Esophagus mucosa (tissue), 1 donor: Measurements from ENCODE around the gene ALDH1B1. TPM values are rescaled to one million over a fixed set of nuclear protein-coding genes. Genes with fewer than 3 reads are reported as not detected.

Source experiments
- ATAC-seq: fragments of 200-7000 bp; cut with Tn5 transposase; one replicate; pipeline ENCODE4 v1.9.1; 2020
- total RNA-seq: library from RNA; stranded (reverse); gene quantifications from one replicate; pipeline ENCODE4 v1.2.4, GENCODE V29; 2023
- donor health status: DM: yes; HTN: yes; CAD: no.

Gene ALDH1B1
- total RNA-seq, 1 donor from 2014 or later = 4.2 TPM

DNA sequence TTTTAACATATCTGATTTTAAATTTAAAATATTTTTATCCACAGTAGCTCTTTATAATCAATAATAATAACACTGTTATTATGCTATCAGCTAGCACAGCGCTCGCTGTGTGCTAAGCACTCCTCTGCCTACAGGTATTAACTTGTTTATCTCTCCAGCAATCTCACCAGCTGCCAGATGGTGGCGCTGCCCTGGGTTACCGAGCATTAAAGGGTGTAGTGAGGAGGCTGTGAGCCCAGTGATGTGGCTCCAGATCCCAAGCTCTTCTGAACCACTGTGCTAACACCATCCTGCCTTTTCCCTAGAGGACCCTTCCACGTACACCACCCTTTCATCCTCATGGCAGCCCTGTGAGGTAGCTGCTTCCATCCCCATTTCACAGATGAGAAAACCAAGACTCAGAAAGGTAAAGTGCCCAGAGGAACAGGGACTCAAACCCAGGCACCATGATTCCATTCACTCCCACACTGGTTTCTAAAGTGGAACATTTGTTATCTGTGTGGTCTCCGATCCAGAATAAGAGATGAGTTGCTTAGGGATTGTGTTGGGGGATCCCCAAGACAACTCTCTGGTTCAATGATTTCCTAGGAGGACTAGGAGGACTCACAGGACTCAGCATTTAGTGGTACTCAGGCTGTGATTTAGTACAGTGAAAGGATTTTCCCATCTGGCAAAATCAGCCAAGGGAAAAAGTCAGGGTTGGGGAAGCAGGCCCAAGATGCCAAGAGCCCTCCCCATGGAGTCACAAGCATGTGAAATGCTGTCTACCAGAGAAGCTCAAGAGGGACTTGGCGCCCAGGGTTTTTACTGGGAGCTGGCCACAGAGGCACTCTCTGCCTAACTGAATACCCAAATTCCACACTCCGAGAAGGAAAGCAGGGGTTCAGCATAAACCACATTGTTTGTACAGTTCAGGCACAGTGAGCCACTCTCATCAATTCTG, 24.8 kb downstream of the ALDH1B1 start:
- no peak for ATAC-seq

DNA sequence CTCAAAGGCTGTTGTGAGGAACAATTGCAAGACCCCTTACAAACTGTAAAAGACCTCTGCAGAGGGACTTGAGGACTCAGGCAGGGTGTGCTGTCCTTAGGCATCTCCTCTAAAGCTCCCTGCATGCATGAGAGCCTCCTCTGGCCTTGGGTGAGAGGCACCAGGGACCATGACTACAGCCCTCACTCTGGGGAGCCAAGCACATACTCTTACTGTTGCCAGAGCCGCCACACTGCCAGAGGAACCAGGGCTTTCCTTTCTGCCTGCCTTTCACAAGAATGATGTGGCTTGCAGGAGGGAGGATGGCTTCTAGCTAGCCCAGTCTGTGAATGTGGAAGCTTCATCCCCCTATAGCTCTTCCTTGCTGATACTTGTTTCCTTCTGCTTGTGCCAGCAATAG, 25.9 kb downstream of the ALDH1B1 start:
- no peak for ATAC-seq

DNA sequence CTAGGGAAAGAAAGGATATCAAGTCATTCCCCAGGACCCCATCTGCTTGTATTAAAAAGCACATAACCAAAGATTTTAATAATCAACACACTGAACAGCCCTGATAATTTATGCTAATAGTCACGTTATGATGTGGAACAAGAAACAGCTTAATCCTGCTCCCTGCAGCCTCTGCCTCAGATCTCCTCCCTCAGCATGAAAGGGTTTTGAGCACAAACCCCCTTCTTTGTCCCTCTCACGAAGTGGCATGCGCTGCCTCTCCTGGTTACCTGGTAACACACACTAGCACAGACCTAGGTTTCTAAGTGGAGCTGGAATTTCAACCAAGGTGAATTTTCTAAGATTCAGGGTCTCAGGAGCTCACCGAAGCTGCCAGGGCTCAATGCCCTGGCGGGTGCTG, 26.7 kb downstream of the ALDH1B1 start:
- ATAC-seq = no peak

DNA sequence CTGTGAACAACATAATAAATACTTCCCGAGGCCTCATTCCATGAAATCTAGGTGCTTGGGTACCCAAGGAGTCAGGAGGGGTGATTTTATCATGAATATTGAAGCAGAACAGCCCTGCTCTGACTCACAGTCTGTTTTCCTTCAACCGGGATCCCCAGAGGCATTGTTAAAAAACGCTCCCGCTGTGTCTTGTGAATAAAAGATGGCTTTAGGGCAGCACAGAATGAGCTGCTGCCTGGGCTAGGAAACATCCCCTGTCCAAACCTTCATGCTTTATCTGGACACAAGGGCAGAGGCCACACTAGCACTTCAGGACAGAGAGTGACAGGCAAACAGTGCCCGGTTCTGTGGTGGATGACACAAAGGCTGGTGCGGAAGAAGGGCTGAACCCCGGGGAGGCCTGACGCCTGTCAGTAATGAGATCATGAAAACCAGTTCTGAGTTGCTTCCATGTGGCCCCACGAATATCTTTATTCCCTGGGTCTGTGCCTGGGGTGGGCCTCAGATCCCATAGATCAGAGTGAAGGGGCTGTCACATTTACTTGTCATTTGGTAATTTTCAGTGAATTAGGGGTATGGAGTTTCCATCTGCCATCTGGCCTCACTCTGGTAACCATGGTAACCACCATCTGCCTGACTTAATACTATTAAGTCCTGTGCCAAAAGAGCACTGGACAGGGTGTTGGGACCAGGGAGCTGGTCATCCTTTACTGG, 29.2 kb downstream of the ALDH1B1 start:
- ATAC-seq = no peak

DNA sequence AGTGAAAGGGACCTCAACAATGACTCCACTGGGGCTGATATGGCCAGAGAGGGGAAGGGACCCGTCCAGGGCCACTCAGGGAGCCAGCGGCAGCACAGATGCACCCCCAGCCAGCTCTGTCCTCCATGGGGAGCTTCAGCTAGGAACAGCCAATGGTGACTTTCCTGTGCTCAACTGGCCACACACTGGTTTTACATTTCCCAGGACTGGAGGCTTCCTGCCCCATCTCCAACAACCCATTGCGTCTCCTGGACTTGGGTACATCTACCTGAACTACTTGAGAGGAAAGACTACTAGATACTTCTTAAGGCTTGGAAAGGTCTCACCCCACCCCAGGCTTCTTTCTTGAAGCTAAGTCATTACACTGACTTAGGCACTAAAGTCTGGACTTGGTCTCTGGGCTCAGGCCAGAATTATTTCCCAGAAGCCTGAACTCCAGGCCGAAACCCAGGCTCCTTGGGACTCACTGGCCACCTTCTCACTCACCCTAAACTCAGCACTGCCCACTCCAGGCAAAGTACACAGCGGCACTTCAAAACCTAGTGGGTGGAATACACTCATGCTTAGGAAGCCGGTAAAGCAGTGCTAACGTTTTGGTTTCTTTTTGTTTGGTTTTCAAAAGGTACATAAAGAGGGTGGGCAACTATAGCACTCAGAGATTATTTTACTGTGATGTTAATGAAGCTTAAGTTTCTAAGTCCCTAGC, 30.2 kb downstream of the ALDH1B1 start:
- no peak for ATAC-seq

DNA sequence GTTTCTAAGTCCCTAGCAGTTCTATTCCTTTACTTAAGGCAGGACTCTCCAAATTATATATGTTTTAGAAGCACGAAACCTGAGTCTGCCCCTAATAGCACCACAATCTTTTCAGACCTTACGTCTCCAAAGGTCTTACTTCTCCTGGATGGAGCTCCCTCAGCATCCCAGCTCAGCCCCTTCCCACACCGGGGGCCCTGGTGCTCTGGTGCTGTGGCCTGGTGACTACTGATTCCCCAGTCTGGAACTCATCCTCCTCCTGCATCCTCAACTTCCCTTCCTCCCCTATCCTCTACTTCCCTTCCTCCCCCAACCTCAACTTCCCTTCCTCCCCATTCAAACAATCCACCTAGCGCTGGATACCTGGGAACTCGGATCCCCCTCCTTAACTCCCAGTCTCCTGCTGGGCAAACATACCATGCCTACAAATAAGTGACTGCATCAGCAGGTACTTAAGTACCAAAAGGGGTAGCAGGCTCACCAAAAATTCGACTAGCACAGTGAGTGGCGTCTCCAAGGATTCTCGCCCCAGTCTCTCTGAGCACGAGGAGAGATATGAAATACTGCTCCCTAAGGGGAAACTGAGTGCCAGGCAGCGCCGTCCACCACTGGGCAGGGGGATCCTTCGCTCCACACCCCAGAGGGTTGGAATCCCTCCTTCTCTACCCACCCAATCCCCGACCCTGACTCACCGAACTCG, 30.9 kb downstream of the ALDH1B1 start:
- no peak for ATAC-seq

DNA sequence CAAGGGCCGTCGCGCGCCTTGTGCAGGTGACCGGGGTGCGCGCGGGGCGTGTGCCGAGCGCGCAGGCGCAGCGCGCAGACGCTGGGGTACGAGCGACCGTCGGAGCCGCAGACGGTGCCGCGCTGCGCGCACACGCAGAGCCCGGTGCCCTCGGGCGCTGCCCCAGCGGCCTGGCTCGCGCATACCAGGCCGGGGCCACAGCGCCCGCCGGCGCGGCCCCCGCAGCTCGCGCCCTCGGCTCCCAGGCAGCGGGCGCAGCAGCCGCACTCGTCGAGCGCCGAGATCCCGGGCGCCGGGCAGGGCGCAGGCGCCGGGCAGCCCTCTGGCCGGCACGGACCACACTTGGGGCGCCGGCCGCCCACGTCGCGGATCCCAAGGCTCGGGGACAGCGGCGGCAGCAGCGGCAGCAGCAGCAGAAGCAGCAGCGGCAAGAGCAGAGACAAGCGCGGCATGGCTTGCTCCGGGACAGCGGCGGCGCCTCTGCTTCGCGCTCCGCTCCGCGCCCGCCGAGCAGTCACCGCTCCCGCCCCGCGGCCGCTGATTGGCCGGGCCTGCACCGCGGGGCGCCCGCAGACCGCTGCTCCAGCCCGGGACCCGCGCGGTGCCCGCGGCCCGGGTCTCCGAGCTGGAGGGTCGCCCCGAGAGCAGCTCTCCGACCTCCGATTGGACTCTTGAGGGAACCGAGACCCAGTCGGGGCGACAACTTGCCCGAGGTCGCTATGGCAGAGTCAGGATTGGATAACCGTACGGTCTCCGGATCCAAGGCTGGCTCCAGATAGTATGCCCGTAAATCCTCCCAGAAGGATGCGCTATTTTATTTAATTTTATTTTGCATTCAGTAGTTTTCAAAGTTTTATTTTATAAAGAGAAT, 31.7 kb downstream of the ALDH1B1 start, which contains the start of gene IGFBPL1:
IGFBPL1 (minus strand) TSS at position 482 of the 871 bp plus-strand sequence; CDS start at position 452, 30 bp downstream.
- peak; percentile 47 for ATAC-seq

DNA sequence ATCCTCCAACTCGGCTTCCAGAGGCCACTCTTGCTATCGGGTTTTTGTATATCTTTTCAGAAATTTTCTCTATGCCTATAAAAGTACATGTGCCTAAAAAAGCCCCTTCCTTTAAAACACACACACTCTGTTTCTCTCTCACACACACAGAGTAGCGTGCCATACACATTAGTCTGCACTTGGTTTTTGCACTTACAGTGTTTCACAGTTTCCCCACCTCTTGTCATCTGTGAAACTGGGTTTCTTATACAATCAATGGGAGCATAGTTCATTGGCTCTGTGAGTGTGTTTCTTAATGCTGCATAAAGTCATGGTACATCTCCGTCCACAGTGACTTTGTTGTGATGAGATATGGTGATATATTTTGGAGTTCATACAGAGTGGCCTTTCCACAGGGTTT, 32.4 kb downstream of the ALDH1B1 start:
- ATAC-seq = no peak

DNA sequence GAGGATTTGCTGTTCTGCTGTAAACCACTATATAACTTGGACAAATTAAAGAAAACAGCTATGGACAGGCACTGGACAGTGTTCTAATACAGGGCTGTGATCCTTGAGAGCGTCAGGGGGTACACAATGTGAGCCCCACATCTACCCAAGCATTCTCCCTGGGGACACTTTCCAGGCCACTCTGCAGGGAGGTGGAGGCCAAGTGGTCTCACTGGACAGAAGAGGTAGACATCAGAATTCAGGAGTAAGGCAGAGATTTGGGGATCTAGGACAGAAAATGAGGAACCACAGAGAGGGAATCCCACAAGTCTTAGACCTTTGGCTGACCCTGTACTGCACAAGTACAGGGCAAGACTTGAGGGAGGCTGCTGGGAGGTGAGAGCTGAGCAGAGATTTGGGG, 35.6 kb downstream of the ALDH1B1 start:
- no peak for ATAC-seq

DNA sequence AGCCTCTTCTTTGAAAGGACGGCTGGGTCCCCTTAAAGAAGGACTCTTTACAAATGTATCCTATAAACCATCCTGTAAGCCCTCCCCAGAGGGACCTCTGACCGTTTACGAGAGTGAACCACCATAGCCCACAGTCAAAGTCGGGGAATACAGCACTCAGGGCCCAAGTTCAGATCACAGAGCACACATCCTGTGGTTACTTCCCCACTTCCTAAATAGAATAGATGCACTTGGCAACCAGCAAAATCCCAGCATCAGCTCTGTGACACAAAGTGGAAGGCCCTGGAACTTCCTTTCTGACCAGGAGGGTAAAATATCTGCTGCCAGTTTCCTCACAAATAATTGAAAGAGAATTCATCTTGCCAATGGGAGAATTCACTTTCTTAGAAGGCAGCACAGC, 38.6 kb downstream of the ALDH1B1 start:
- ATAC-seq = no peak

DNA sequence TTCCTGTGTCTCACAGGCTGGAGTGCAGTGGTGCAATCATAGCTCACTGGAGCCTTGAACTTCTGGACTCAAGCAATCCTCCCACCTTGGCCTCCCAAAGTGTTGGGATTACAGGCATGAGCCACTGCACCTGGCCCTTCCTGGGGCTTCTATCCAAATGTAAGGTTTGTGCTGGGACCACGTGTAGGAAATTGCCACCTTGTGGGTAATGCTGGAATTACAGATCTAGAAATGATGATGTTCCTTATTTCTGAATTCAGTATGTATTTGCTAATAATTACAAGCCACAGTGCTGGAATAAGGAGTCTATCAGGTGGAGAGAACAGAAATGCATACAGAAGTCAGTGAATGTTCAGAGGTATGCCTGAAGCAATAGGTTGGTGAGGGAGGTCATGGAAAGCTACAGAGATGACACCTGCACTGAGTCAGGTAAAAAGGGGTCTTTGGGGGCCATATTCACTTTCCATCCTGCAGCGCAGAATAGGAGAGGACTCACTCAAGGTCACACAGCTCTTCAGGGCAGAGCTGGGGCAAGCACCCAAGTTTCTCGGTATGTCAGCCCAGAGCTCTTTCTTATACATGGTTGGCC, 40.5 kb downstream of the ALDH1B1 start:
- ATAC-seq = no peak

DNA sequence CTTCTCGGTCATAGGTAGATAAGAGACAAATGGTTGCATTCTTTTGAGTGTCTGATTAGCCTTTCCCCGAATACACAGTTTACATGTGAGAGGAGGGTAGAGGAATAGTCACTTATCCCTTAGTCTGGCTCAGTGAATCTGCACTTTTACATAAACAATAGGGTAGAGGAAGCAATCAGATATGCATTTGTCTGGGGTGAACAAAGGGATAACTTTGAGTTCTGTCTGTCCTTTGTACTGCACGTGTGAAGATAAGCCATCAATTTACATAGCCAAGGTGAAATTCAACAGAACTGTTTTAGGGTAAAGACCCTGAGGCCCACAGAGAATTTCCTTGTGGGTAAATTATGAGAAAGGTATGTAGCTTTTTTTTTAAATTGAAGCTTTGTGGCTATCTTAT, 41.9 kb downstream of the ALDH1B1 start:
- ATAC-seq = no peak

DNA sequence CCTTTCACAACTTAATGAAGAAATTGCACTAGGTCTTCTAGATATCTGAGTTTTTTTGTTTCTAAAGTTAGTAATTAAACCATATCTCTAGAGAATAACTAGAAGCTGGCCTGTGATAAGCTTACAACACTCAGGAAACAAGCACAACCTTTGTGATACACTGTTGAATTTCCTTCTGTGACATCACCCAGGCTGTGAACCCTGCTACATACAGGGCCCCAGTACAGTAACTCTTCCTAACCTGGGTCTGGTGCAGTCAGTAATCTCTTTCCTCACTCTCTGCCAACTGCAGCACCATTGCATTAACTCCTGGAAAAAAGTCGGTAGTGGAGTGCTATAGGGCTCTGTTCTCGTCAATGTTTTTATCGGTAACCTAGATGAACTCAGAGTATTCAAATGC, 42.4 kb downstream of the ALDH1B1 start:
- no peak for ATAC-seq

DNA sequence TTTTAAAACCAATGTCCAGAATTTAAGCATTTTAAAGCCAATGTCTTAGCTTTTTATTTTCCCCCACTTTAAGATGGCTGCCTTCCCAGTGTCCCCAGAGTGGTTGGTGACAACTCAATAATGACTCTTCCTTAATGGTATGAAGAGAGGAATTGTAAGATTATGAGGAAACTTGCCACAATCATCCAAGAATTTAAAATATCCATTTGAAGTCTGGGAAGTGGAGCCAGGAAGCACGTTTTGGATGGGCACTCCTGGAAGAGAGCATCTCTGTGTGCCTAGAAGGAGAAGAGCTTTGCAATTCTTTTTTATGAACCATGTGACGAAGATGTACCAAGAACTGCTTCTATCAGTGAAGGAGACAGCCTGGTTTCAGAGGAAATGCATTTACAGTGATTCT, 43.0 kb downstream of the ALDH1B1 start:
- ATAC-seq = no peak

DNA sequence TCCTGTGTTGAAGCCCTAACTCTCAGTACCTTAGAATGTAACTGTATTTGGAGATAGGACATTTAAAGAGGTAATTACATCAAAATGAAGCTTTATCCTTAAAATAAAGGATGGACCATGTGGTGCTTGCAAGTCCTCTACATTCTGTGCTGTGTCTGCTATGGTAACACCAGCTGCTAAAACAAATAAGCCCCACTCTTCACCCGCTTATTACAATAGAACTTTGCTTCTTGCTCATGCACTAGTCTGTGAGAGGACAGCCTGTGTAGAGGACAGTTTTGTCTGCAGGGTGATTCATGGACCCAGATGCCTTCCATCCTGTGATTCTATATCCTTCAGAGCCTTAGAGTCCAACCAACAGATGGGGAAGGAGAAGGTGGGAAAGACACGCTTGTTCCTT, 44.2 kb downstream of the ALDH1B1 start:
- ATAC-seq = no peak

DNA sequence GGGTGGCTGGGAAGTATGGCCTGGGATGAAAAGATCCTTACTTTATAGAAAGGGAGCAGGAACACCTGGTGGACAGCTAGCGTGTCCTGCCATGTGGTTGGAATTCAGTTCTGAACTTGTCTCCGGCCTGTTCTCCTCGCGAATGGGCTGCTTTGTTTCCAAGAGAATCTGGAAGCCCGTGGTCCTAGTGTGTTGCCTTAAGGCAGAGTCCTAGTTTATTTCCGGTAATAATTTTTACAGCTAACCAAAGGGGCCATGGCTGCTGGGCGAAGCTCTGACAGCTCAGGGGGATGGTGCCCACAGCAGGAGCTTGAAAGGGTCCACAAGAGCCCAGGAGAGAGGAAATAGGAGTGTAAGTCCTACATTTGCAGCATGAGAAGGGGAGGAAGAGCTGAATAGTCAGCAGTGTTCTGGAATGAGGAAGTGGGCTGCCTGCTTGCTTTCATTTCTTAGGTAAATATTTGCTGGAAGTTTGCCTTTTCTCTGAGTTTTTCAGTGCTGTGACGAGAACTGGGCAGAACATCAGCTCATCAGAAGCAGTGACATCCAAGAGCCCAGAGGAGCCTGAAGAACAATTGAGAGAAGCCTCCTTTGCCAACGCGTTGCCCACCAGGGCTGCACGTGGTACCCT, 44.8 kb downstream of the ALDH1B1 start:
- no peak for ATAC-seq

DNA sequence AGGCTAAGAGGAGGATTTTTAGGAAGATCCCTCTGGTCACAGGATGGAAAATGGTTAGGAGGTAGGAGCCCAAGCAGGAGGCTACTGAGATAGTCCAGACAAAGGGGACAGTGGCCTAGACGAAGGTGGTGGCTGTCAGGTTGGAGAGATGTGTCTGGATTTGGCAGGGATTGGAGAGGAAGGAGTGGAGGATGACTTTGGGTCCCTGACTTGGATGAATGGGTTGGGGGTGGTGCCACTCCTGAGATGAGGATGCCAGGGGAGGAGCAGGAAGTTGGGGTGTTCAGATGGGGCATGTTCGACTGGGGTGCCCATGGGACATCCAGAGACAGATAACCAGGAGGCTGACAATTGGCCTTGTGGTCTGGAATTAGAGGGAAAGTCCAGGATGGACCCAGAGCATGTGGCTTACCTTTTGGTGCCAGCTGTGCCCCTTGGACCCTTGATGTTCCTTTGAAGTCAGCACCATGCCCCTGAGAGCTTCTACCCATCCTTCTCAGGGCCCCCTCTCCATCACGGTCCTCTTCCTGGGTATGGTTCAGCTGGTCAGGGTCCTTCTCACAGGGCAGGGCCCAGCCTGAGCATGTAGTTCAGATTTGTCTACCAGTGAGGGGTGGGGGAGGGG, 46.9 kb downstream of the ALDH1B1 start:
- no peak for ATAC-seq

DNA sequence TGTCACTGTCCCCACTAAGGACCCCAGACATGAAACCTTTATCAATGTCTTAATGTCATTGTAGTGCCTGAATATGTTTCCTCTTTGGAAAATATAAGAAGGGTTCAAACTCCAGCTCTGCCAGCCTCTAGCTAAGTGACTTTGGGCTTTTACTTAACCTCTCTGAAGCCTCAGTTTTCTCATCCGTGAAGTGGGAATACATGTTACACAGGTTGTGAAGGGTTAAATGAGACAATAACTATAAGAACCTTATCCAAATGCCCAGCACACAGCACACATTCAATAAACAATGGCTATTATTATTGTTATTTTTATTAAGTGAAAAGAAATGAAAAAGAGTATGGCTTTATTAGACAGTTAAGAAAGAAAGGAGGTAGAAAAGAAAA, 47.4 kb downstream of the ALDH1B1 start:
- ATAC-seq = no peak

DNA sequence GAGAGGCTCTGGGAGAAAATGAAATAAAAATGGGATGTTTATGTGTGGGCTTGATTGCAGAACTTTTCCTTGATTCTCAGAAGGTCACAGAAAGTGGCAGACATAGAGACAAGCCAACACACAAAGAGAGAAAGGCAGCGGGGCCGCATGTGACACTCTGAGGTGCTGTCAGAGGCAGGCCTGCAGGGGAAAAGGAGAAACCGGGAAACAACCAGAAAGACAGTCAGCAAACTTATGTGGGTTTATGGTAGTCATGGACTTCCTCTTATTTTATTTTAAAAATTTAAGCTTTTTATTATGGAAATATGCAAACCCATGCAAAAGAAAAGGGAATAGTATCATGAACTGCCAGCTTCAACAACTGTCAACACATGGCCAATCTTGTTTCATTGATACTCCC, 48.0 kb downstream of the ALDH1B1 start:
- no peak for ATAC-seq
